Measurements from ENCODE around the gene ACTN4. TPM values are rescaled to one million over a fixed set of nuclear protein-coding genes. Genes with fewer than 3 reads are reported as not detected.

The ACTN4 gene
- total RNA-seq, 1 experiment from 2014 or later, result 399 TPM

- H3K27me3 ChIP-seq (replicated peaks), result no peaks in the 10 kb centered on the region
- H3K36me3 ChIP-seq, result peaks cover 86% of the 10 kb centered on the region
- no peaks in the 10 kb centered on the region for H3K9me3 ChIP-seq (replicated peaks)
- no peak for DNase-seq (ENCODE audit: low read depth in 1 of 2, low spot score in 2 of 2)
- no peak overlapping the region for H3K4me3 ChIP-seq
- peaks cover 47% of the 10 kb centered on the region for H3K4me1 ChIP-seq (replicated peaks)
- H3K27ac ChIP-seq, result no peak overlapping the region
Observed at GRCh38 chr19:38695317-38695683, 47.9 kb downstream of the ACTN4 start.

- no peak overlapping the region for H3K4me3 ChIP-seq
- no peak for DNase-seq (ENCODE audit: low read depth in 1 of 2, low spot score in 2 of 2)
- H3K9me3 ChIP-seq (replicated peaks), result no peaks in the 10 kb centered on the region
- peaks cover 87% of the 10 kb centered on the region for H3K36me3 ChIP-seq
- no peak overlapping the region for H3K27ac ChIP-seq
- H3K4me1 ChIP-seq (replicated peaks), result peaks cover 39% of the 10 kb centered on the region
- H3K27me3 ChIP-seq (replicated peaks), result no peaks in the 10 kb centered on the region
Observed at GRCh38 chr19:38695832-38696728, 48.6 kb downstream of the ACTN4 start.

GRCh38 chr19:38696729-38697055 is 49.2 kb downstream of the ACTN4 start:
- no peak overlapping the region for H3K4me3 ChIP-seq
- H3K4me1 ChIP-seq (replicated peaks), result peaks cover 33% of the 10 kb centered on the region
- H3K27me3 ChIP-seq (replicated peaks), result no peaks in the 10 kb centered on the region
- DNase-seq (ENCODE audit: low read depth in 1 of 2, low spot score in 2 of 2), result no peak
- no peak overlapping the region for H3K27ac ChIP-seq
- H3K9me3 ChIP-seq (replicated peaks), result no peaks in the 10 kb centered on the region
- peaks cover 94% of the 10 kb centered on the region for H3K36me3 ChIP-seq

GRCh38 chr19:38697197-38697596 is 49.7 kb downstream of the ACTN4 start:
- no peaks in the 10 kb centered on the region for H3K9me3 ChIP-seq (replicated peaks)
- peaks cover 28% of the 10 kb centered on the region for H3K4me1 ChIP-seq (replicated peaks)
- no peak overlapping the region for H3K27ac ChIP-seq
- H3K4me3 ChIP-seq, result no peak overlapping the region
- H3K36me3 ChIP-seq, result peaks cover 98% of the 10 kb centered on the region
- no peaks in the 10 kb centered on the region for H3K27me3 ChIP-seq (replicated peaks)
- no peak for DNase-seq (ENCODE audit: low read depth in 1 of 2, low spot score in 2 of 2)

- no peak for DNase-seq (ENCODE audit: low read depth in 1 of 2, low spot score in 2 of 2)
- peaks cover 98% of the 10 kb centered on the region for H3K36me3 ChIP-seq
- no peak overlapping the region for H3K4me3 ChIP-seq
Observed at GRCh38 chr19:38697641-38698071, 50.2 kb downstream of the ACTN4 start.

GRCh38 chr19:38698225-38699026 is 51.0 kb downstream of the ACTN4 start:
- peaks cover 15% of the 10 kb centered on the region for H3K4me1 ChIP-seq (replicated peaks)
- no peaks in the 10 kb centered on the region for H3K9me3 ChIP-seq (replicated peaks)
- DNase-seq (ENCODE audit: low read depth in 1 of 2, low spot score in 2 of 2), result no peak
- no peak overlapping the region for H3K27ac ChIP-seq
- no peaks in the 10 kb centered on the region for H3K27me3 ChIP-seq (replicated peaks)
- no peak overlapping the region for H3K4me3 ChIP-seq
- H3K36me3 ChIP-seq, result peaks cover 99% of the 10 kb centered on the region

More at GRCh38 chr19:38697641-38698071, 50.2 kb downstream of the ACTN4 start:
- Histone ChIP-seq H3K4me1 (replicated peaks) (peaks cover 23% of the 10 kb centered on the region), H3K27ac (no peak overlapping the region), H3K9me3 (replicated peaks) (no peaks in the 10 kb centered on the region), H3K27me3 (replicated peaks) (no peaks in the 10 kb centered on the region)

- Histone ChIP-seq H3K9me3 (replicated peaks) (no peaks in the 10 kb centered on the region), H3K27ac (no peak overlapping the region), H3K4me1 (replicated peaks) (peaks cover 10% of the 10 kb centered on the region), H3K36me3 (peaks cover 100% of the 10 kb centered on the region), H3K27me3 (replicated peaks) (no peaks in the 10 kb centered on the region), H3K4me3 (no peak overlapping the region)
- no peak for DNase-seq (ENCODE audit: low read depth in 1 of 2, low spot score in 2 of 2)
Observed at GRCh38 chr19:38699027-38699346, 51.5 kb downstream of the ACTN4 start.

GRCh38 chr19:38699647-38700349 is 52.3 kb downstream of the ACTN4 start:
- peaks cover 100% of the 10 kb centered on the region for H3K36me3 ChIP-seq

GRCh38 chr19:38700350-38700901 is 53.0 kb downstream of the ACTN4 start:
- Histone ChIP-seq H3K4me1 (replicated peaks) (no peaks in the 10 kb centered on the region), H3K27ac (no peak overlapping the region), H3K9me3 (replicated peaks) (no peaks in the 10 kb centered on the region), H3K4me3 (no peak overlapping the region), H3K36me3 (peaks cover 100% of the 10 kb centered on the region), H3K27me3 (replicated peaks) (no peaks in the 10 kb centered on the region)
- DNase-seq (ENCODE audit: low read depth in 1 of 2, low spot score in 2 of 2), result no peak

More at GRCh38 chr19:38699647-38700349, 52.3 kb downstream of the ACTN4 start:
- H3K27me3 ChIP-seq (replicated peaks), result no peaks in the 10 kb centered on the region
- DNase-seq (ENCODE audit: low read depth in 1 of 2, low spot score in 2 of 2), result no peak
- no peak overlapping the region for H3K4me3 ChIP-seq
- H3K27ac ChIP-seq, result no peak overlapping the region
- no peaks in the 10 kb centered on the region for H3K9me3 ChIP-seq (replicated peaks)
- H3K4me1 ChIP-seq (replicated peaks), result peaks cover 2% of the 10 kb centered on the region

- no peak overlapping the region for H3K4me3 ChIP-seq
- H3K4me1 ChIP-seq (replicated peaks), result no peaks in the 10 kb centered on the region
- no peak for DNase-seq (ENCODE audit: low read depth in 1 of 2, low spot score in 2 of 2)
- peaks cover 100% of the 10 kb centered on the region for H3K36me3 ChIP-seq
- no peaks in the 10 kb centered on the region for H3K27me3 ChIP-seq (replicated peaks)
- H3K27ac ChIP-seq, result no peak overlapping the region
- H3K9me3 ChIP-seq (replicated peaks), result no peaks in the 10 kb centered on the region
Observed at GRCh38 chr19:38700902-38701454, 53.5 kb downstream of the ACTN4 start.

- DNase-seq (ENCODE audit: low read depth in 1 of 2, low spot score in 2 of 2), result no peak
- peaks cover 100% of the 10 kb centered on the region for H3K36me3 ChIP-seq
Observed at GRCh38 chr19:38701455-38702063, 54.1 kb downstream of the ACTN4 start.

GRCh38 chr19:38702278-38702677 is 54.8 kb downstream of the ACTN4 start:
- DNase-seq (ENCODE audit: low read depth in 1 of 2, low spot score in 2 of 2), result no peak

More at GRCh38 chr19:38701455-38702063, 54.1 kb downstream of the ACTN4 start:
- Histone ChIP-seq H3K27ac (no peak overlapping the region), H3K4me1 (replicated peaks) (peaks cover under 1% of the 10 kb centered on the region), H3K27me3 (replicated peaks) (no peaks in the 10 kb centered on the region), H3K9me3 (replicated peaks) (no peaks in the 10 kb centered on the region), H3K4me3 (no peak overlapping the region)

GRCh38 chr19:38703509-38703908 is 56.1 kb downstream of the ACTN4 start:
- Histone ChIP-seq H3K27ac (no peak overlapping the region), H3K36me3 (peaks cover 100% of the 10 kb centered on the region), H3K9me3 (replicated peaks) (no peaks in the 10 kb centered on the region), H3K27me3 (replicated peaks) (no peaks in the 10 kb centered on the region), H3K4me3 (no peak overlapping the region), H3K4me1 (replicated peaks) (peaks cover 12% of the 10 kb centered on the region)
- DNase-seq (ENCODE audit: low read depth in 1 of 2, low spot score in 2 of 2), result no peak

More at GRCh38 chr19:38702278-38702677, 54.8 kb downstream of the ACTN4 start:
- Histone ChIP-seq H3K36me3 (peaks cover 100% of the 10 kb centered on the region), H3K4me3 (no peak overlapping the region), H3K27ac (no peak overlapping the region), H3K4me1 (replicated peaks) (peaks cover 7% of the 10 kb centered on the region), H3K27me3 (replicated peaks) (no peaks in the 10 kb centered on the region), H3K9me3 (replicated peaks) (no peaks in the 10 kb centered on the region)

All from SJSA1 (cell line).